ENCODE measurements around the gene CTSA. TPM values are rescaled to one million over a fixed set of nuclear protein-coding genes. Genes with fewer than 3 reads are reported as not detected.

The CTSA gene
- polyA plus RNA-seq, 6 donors from 2014 or later, result 28.6 to 46.5 (median 42.3) TPM

- H3K27me3 Mint-ChIP-seq, result no peaks in the 10 kb centered on the region
- H3K27ac Mint-ChIP-seq, result peak overlapping the region in 2 of 6 donors; percentile 54 to 66
Observed at GRCh38 chr20:45947110-45947866, 56.2 kb downstream of the CTSA start.

GRCh38 chr20:45948261-45948733 lies 57.2 kb downstream of the CTSA start:
- H3K27ac Mint-ChIP-seq, result peak overlapping the region in 2 of 6 donors; percentile 38 to 68
- no peaks in the 10 kb centered on the region for H3K9me3 Mint-ChIP-seq
- peaks cover 4 to 8% of the 10 kb centered on the region in 2 donors for H3K36me3 Mint-ChIP-seq
- no peaks in the 10 kb centered on the region for H3K27me3 Mint-ChIP-seq
- H3K4me3 Mint-ChIP-seq, result no peak overlapping the region
- no peak for DNase-seq
- peaks cover 4 to 7% (median 6%) of the 10 kb centered on the region in 3 donors for H3K4me1 Mint-ChIP-seq
- ATAC-seq (ENCODE audit: low read depth in 2 of 2), result peak; percentile 31 to 42

More at GRCh38 chr20:45947110-45947866, 56.2 kb downstream of the CTSA start:
- no peaks in the 10 kb centered on the region for H3K9me3 Mint-ChIP-seq
- H3K4me3 Mint-ChIP-seq, result no peak overlapping the region
- ATAC-seq (ENCODE audit: low read depth in 2 of 2), result no peak
- peaks cover 4 to 7% (median 6%) of the 10 kb centered on the region in 3 donors for H3K4me1 Mint-ChIP-seq
- peaks cover 4 to 8% of the 10 kb centered on the region in 2 donors for H3K36me3 Mint-ChIP-seq
- no peak for DNase-seq

Other genes starting within 250 kb of the CTSA start
- gene WFDC11, start 221.1 kb upstream of the CTSA start, polyA plus RNA-seq (ENCODE audit: low read depth in 6 of 6), result not detected
- not detected for gene WFDC13, start 189.3 kb upstream of the CTSA start, polyA plus RNA-seq (ENCODE audit: low read depth in 6 of 6)
- gene WFDC10B, start 186.3 kb upstream of the CTSA start, polyA plus RNA-seq (ENCODE audit: low read depth in 6 of 6), result not detected
- not detected for gene SPINT4, start 169.0 kb upstream of the CTSA start, polyA plus RNA-seq (ENCODE audit: low read depth in 6 of 6)
- gene WFDC3, start 99.5 kb upstream of the CTSA start, polyA plus RNA-seq (ENCODE audit: low read depth in 6 of 6), result not detected
- 10 to 100 TPM; 27.9 to 44.5 (median 37.7) TPM for gene DNTTIP1, start 99.4 kb upstream of the CTSA start, polyA plus RNA-seq (ENCODE audit: low read depth in 6 of 6)
- gene UBE2C, start 78.7 kb upstream of the CTSA start, polyA plus RNA-seq (ENCODE audit: low read depth in 6 of 6), result under 1 TPM in 1 of 6 donors, not detected in 5; 0.53 TPM
- 1 to 10 TPM in 1 of 6 donors, under 1 TPM in 2, not detected in 3; 0.64 to 1.2 (median 0.69) TPM for gene TNNC2, start 64.0 kb upstream of the CTSA start, polyA plus RNA-seq (ENCODE audit: low read depth in 6 of 6)
- gene SNX21, start 57.5 kb upstream of the CTSA start, polyA plus RNA-seq (ENCODE audit: low read depth in 6 of 6), result 1 to 10 TPM in 3 of 6 donors, under 1 TPM in 2, not detected in 1; 0.45 to 1.9 (median 1.1) TPM
- gene ACOT8, start 33.9 kb upstream of the CTSA start, polyA plus RNA-seq (ENCODE audit: low read depth in 6 of 6), result 10 to 100 TPM; 35.4 to 46.7 (median 38.7) TPM
- gene ZSWIM3, start 33.7 kb upstream of the CTSA start, polyA plus RNA-seq (ENCODE audit: low read depth in 6 of 6), result 1 to 10 TPM in 5 of 6 donors, not detected in 1; 1.3 to 2.9 (median 1.8) TPM
- gene ZSWIM1, start 10.1 kb upstream of the CTSA start, polyA plus RNA-seq (ENCODE audit: low read depth in 6 of 6), result 10 to 100 TPM in 1 of 6 donors, 1 to 10 TPM in 4, not detected in 1; 3.0 to 11.6 (median 4.7) TPM
- not detected for gene SPATA25, start 3.7 kb upstream of the CTSA start, polyA plus RNA-seq (ENCODE audit: low read depth in 6 of 6)
- gene NEURL2, start 127 bp upstream of the CTSA start, polyA plus RNA-seq (ENCODE audit: low read depth in 6 of 6), result 1 to 10 TPM in 3 of 6 donors, under 1 TPM in 2, not detected in 1; 0.69 to 2.4 (median 1.1) TPM
- gene PLTP, start 20.8 kb downstream of the CTSA start, polyA plus RNA-seq (ENCODE audit: low read depth in 6 of 6), result 10 to 100 TPM in 1 of 6 donors, 1 to 10 TPM in 4, under 1 TPM in 1; 0.66 to 10.2 (median 5.1) TPM
- gene PCIF1, start 43.3 kb downstream of the CTSA start, polyA plus RNA-seq (ENCODE audit: low read depth in 6 of 6), result 100 to 1,000 TPM in 1 of 6 donors, 10 to 100 TPM in 5; 76.3 to 123 (median 91.4) TPM
- gene ZNF335, start 80.9 kb downstream of the CTSA start, polyA plus RNA-seq (ENCODE audit: low read depth in 6 of 6), result 10 to 100 TPM; 10.4 to 24.3 (median 15.5) TPM
- gene MMP9, start 117.6 kb downstream of the CTSA start, polyA plus RNA-seq (ENCODE audit: low read depth in 6 of 6), result under 1 TPM in 2 of 6 donors, not detected in 4; 0.19 to 0.25 TPM
- not detected for gene SLC12A5, start 137.9 kb downstream of the CTSA start, polyA plus RNA-seq (ENCODE audit: low read depth in 6 of 6)
- gene NCOA5, start 198.6 kb downstream of the CTSA start, polyA plus RNA-seq (ENCODE audit: low read depth in 6 of 6), result 10 to 100 TPM; 13.8 to 39.3 (median 27.3) TPM
- 100 to 1,000 TPM; 273 to 368 (median 312) TPM for gene CD40, start 227.0 kb downstream of the CTSA start, polyA plus RNA-seq (ENCODE audit: low read depth in 6 of 6)